Fibroblast of skin of scalp (primary cell): Measurements from ENCODE around the gene GDI1.

ENCODE experiments used
- DNase-seq: peaks from one replicate; pipeline ENCODE4 v3.0.0-alpha.2; 2013

Gene GDI1

DNA sequence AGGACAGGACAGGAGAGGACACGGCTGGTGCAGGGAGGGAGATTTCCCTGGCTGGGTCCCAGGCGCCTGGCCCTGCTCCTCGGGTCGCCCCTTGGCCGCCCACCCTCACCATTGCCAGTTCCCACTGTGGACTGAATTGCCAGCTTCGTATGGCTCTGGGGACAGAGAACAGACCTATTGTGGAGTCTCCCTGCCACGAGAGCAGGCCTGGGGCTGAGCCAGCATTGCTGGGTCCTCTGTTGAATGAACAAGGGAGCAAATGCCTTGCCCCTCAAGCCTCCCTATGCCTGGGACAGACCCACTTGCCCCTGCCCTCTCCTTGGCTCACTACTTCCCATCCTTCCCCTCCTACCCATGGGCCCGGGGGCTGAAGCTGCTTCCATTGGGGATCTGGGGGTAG lies 25.4 kb downstream of the GDI1 start:
- no peak for DNase-seq

DNA sequence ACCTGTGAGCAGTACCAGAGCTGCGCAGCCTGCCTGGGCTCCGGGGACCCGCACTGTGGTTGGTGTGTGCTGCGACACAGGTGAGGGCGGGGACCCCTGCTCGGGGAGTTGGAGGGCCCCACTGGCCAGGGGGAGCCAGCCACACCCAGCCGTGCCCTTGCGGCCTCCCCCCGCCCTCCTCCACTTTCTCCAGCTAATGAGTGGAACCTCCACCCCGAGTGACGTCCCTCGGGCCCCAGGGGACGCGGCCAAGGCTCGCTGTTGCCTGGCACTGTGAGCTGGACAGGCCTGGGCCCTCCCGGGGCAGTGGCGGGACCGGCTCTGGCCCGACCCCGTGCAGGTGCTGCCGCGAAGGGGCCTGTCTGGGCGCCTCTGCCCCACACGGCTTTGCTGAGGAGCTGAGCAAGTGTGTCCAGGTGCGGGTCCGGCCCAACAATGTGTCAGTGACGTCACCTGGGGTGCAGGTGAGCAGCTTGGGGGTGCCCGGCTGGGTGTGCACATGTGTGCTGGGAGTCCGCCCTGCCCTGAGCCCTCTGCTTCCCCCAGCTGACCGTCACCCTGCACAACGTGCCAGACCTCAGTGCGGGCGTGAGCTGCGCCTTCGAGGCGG lies 26.8 kb downstream of the GDI1 start:
- DNase-seq: no peak

GRCh38 chrX:154464806-154465365 lies 27.9 kb downstream of the GDI1 start:
- no peak for DNase-seq

DNA sequence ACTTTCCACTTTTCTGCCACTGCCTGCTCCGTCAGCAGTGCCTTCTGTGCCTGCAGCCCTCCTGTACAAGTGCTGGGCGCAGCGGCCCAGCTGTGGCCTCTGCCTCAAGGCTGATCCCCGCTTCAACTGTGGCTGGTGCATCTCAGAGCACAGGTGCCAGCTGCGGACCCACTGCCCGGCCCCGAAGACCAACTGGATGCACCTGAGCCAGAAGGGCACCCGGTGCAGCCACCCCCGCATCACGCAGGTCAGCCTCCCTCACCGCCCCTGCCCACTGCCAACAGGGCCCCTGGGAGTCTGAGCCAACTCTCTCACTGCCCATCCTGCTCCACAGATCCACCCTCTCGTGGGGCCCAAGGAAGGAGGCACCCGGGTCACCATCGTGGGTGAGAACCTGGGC lies 28.6 kb downstream of the GDI1 start:
- no peak for DNase-seq

GRCh38 chrX:154466036-154466435 lies 29.1 kb downstream of the GDI1 start:
- DNase-seq: no peak

GRCh38 chrX:154466907-154467306 lies 30.0 kb downstream of the GDI1 start:
- no peak for DNase-seq

DNA sequence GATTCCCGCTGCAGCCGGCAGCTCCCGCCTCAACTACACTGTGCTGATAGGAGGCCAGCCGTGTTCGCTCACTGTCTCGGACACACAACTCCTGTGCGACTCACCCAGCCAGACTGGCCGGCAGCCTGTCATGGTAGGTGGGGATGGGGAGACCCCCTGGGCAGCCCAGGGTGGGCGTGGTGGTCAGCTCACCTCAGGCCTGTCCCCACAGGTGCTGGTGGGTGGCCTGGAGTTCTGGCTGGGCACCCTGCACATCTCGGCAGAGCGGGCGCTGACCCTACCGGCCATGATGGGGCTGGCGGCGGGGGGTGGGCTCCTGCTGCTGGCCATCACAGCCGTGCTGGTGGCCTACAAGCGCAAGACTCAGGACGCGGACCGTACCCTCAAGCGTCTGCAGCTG lies 30.6 kb downstream of the GDI1 start:
- DNase-seq: no peak

GRCh38 chrX:154468217-154468616 lies 31.3 kb downstream of the GDI1 start:
- DNase-seq: no peak

GRCh38 chrX:154469114-154469513 lies 32.2 kb downstream of the GDI1 start:
- no peak for DNase-seq

GRCh38 chrX:154469880-154470279 lies 32.9 kb downstream of the GDI1 start:
- DNase-seq: no peak

DNA sequence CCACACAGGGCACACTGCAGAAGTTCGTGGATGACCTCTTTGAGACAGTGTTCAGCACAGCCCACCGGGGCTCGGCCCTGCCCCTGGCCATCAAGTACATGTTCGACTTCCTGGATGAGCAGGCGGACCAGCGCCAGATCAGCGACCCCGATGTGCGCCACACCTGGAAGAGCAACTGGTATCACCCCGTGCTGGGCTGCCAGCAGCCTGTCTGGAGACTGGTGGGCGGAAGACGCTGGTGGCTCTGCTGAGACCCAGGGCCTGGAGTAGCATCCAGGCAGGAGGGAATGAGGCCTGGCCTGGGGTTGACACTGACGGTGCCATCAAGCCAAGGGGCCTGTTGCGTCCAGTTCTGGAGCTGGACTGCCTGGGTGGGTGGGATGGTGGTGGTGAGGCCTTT lies 33.5 kb downstream of the GDI1 start:
- no peak for DNase-seq

- DNase-seq: no peak
Measured at GRCh38 chrX:154470914-154471568, 34.1 kb downstream of the GDI1 start.

GRCh38 chrX:154471839-154472684 lies 35.1 kb downstream of the GDI1 start:
- DNase-seq: no peak

DNA sequence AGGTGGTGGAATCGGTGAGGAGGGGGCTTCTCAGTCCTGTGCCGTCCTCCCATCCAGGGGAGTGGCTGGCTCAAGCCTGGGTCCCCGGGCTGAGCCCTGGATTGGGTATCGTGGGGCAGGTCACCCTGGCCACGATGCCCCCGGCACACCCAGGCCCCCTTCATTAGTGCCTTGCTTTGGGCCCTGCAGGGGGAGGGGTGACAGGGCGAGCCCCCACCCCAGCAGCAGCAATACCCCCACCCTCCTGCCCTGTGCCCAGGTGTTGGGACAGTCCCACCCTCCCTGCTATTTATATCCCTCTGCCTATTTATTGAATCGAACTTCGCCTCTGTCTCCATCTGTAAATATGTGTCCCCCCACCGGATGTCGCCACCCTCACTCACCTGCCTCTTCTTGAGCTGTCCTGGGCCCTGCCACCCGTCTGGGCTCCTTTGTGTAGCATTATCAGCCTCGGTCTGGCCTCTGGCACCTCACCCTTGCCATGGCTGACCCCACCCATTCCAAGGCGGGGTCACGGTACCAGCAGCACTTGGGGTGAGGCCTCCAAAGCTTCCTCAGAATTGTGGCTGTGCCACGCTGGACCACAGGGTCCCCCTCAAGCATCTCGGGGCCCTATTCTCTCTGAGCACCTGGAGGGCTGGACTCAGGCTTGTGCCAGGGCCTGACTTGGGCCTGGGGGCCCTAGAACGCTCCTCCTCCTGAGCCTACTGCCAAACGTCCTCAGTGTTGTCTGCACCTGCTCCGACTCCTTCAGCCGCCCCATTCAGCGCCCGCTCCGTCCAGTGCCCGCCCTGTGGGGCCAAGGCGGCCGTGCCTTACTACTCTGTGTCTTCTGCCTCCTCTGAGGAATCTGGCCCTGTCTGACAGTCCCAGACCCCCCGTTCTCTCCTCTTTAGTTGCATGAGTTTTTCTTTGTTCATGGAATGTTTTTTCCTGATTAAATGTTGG lies 36.0 kb downstream of the GDI1 start:
- no peak for DNase-seq

- no peak for DNase-seq
Measured at GRCh38 chrX:154473683-154474082, 36.7 kb downstream of the GDI1 start.

GRCh38 chrX:154476821-154477220 lies 39.9 kb downstream of the GDI1 start:
- DNase-seq: no peak

DNA sequence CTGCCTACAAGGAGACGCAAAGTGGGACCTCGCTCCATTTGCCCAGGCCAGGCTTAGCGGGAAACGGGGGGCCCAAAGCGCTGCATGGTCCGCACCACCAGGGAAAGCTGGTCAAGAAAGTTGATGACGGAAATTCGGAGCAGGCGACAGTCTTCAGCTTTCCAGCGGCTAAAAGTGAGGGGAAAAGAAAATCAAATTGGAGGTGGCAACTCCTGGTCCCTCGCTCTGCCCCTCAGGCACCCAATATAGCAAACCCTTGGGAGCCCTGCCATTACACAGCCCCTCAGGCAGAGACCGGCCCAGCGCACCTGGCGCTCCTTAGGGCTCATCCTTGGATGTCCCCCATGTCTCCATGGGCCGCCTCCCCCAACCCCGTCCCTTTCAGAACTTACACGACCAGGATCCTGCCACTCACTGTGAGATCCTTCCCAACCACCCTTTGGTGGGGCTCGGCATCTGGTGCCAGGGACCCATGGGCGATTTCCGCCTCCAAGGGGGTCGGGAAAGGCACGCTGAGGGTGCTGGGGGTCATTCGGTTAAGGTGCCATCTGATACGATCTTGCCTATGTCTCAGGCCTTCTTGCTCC lies 41.0 kb downstream of the GDI1 start:
- no peak for DNase-seq

GRCh38 chrX:154478728-154479622 lies 42.0 kb downstream of the GDI1 start, which contains the start of gene LAGE3:
LAGE3 (minus strand) TSS chrX:154479281; CDS start chrX:154478915, 366 bp downstream.
- peak; percentile 87 for DNase-seq

- no peak for DNase-seq
Measured at GRCh38 chrX:154481195-154481594, 44.2 kb downstream of the GDI1 start.

DNA sequence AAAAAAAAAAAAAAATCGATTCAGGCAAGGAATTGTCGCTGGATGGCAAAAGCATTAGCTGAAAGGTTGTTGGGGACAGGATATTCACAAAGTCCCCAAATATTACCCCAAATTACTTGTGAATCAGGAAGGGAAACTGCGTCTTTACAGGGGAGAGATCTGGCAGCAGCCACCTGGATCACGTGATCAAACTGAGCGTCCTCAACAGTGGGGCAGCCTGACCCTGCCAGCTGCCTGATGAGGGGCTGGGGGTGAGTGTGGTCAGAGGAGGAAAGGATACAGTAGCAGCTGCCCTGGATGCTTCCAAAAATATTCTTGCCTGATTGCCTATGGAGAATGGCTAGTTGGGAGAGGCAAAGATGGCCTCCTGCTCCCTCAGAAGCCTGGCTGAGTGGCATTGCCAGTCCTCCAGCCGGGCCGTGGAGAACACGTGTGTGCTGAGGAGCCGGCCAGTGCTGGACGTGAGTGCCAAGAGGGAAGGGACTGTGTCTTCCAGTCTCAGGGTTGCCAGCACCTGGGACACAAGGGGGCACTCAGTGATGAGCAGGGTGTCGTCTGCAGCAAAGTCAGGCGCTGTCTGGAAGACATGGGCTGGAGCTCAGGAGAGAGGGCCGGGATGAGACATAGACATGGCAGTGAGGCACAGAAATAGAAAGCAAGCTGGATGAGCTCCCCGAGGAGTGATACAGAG lies 45.1 kb downstream of the GDI1 start:
- no peak for DNase-seq
